Liver (tissue), 9 donors: Measurements from ENCODE around the gene ATF4. TPM values are rescaled to one million over a fixed set of nuclear protein-coding genes. Genes with fewer than 3 reads are reported as not detected.

Experiments used
- DNase-seq: peaks from one replicate; pipeline ENCODE4 v3.0.0-alpha.2; 2017; ENCODE audit warnings: low spot score
- H3K27ac ChIP-seq, 2 donors: one replicate each; pipeline ENCODE4 v1.7.0; 2013; ENCODE audit warnings: inconsistent platforms in 2 of 2, low read length in 2 of 2, control low read depth in 1 of 2, low read depth in 1 of 2, mild to moderate bottlenecking in 1 of 2
- H3K27me3 ChIP-seq, 4 donors: one replicate each; pipeline versions ENCODE4 v1.6.1 to v1.7.0; 2013; ENCODE audit warnings: low read length in 3 of 4, inconsistent platforms in 1 of 4, mild to moderate bottlenecking in 1 of 4, moderate library complexity in 1 of 4; ENCODE audit not compliant: control insufficient read depth in 4 of 4, insufficient read depth in 4 of 4
- H3K36me3 ChIP-seq, 4 donors: one replicate each; pipeline versions ENCODE4 v1.6.1 to v1.7.0; 2013; ENCODE audit warnings: low read length in 3 of 4, mild to moderate bottlenecking in 3 of 4, low read depth in 1 of 4, moderate library complexity in 1 of 4; ENCODE audit not compliant: control insufficient read depth in 4 of 4, insufficient read depth in 3 of 4
- H3K4me1 ChIP-seq, 4 donors: one replicate each; pipeline versions ENCODE4 v1.6.1 to v1.7.0; 2013; ENCODE audit warnings: low read length in 3 of 4, mild to moderate bottlenecking in 3 of 4, moderate library complexity in 1 of 4; ENCODE audit not compliant: control insufficient read depth in 4 of 4, insufficient read depth in 4 of 4
- H3K4me3 ChIP-seq, 3 donors: one replicate each; pipeline versions ENCODE4 v1.6.1 to v1.7.0; 2013; ENCODE audit warnings: low read length in 3 of 3, control low read depth in 1 of 3, low read depth in 1 of 3, mild to moderate bottlenecking in 1 of 3
- H3K9ac ChIP-seq, 2 donors: one replicate each; pipeline ENCODE4 v1.7.0; 2013; ENCODE audit warnings: low read length in 2 of 2, mild to moderate bottlenecking in 2 of 2, moderate library complexity in 2 of 2, control low read depth in 1 of 2, low read depth in 1 of 2
- H3K9me3 ChIP-seq, 4 donors: one replicate each; pipeline versions ENCODE4 v1.6.1 to v1.7.0; 2013; ENCODE audit warnings: low read length in 3 of 4; ENCODE audit not compliant: control insufficient read depth in 4 of 4
- ATF3 ChIP-seq: IDR thresholded peaks from 2 replicates; pipeline ENCODE4 v1.6.1; 2016; ENCODE audit warnings: antibody characterized with exemption
- CTCF ChIP-seq: fragments of 150-350 bp; IDR thresholded peaks from 2 replicates; pipeline ENCODE4 v1.5.1; 2017; ENCODE audit warnings: improper control_type of control experiment, low read depth, low read length; ENCODE audit not compliant: missing input control
- EGR1 ChIP-seq, 2 donors: IDR thresholded peaks; 2 replicates each; pipeline ENCODE4 v1.6.1; 2016 to 2018; ENCODE audit warnings: antibody characterized with exemption in 2 of 2, low read depth in 2 of 2
- FOXA1 ChIP-seq: IDR thresholded peaks from 2 replicates; pipeline ENCODE4 v1.6.1; 2016; ENCODE audit warnings: antibody characterized with exemption
- FOXA2 ChIP-seq: IDR thresholded peaks from 2 replicates; pipeline ENCODE4 v1.6.1; 2016; ENCODE audit warnings: antibody characterized with exemption
- GABPA ChIP-seq, 2 donors: IDR thresholded peaks in 1 of 2; conservative IDR thresholded peaks in 1 of 2; 2 replicates each; pipeline ENCODE4 v1.6.1; 2016; ENCODE audit warnings: antibody characterized with exemption in 2 of 2, mild to moderate bottlenecking in 1 of 2, moderate library complexity in 1 of 2
- HNF4A ChIP-seq, 2 donors: conservative IDR thresholded peaks; 2 replicates each; pipeline ENCODE4 v1.6.1; 2016; ENCODE audit warnings: antibody characterized with exemption in 2 of 2, mild to moderate bottlenecking in 2 of 2
- HNF4G ChIP-seq: IDR thresholded peaks from 2 replicates; pipeline ENCODE4 v1.6.1; 2016; ENCODE audit warnings: antibody characterized with exemption
- JUND ChIP-seq, 2 donors: IDR thresholded peaks; 2 replicates each; pipeline ENCODE4 v1.6.1; 2016; ENCODE audit warnings: antibody characterized with exemption in 2 of 2
- MAX ChIP-seq: IDR thresholded peaks from 2 replicates; pipeline ENCODE4 v1.6.1; 2016; ENCODE audit warnings: antibody characterized with exemption
- NR2F2 ChIP-seq: IDR thresholded peaks from 2 replicates; pipeline ENCODE4 v1.6.1; 2016; ENCODE audit warnings: antibody characterized with exemption
- RAD21 ChIP-seq, 2 donors: IDR thresholded peaks; 2 replicates each; pipeline ENCODE4 v1.6.1; 2016; ENCODE audit warnings: antibody characterized with exemption in 2 of 2, mild to moderate bottlenecking in 2 of 2
- REST ChIP-seq: IDR thresholded peaks from 2 replicates; pipeline ENCODE4 v1.6.1; 2016; ENCODE audit warnings: antibody characterized with exemption, mild to moderate bottlenecking
- RXRA ChIP-seq, 2 donors: IDR thresholded peaks; 2 replicates each; pipeline ENCODE4 v1.6.1; 2017 to 2018; ENCODE audit warnings: antibody characterized with exemption in 2 of 2, mild to moderate bottlenecking in 1 of 2
- SP1 ChIP-seq: IDR thresholded peaks from 2 replicates; pipeline ENCODE4 v1.6.1; 2018; ENCODE audit warnings: antibody characterized with exemption, mild to moderate bottlenecking
- TAF1 ChIP-seq: conservative IDR thresholded peaks from 2 replicates; pipeline ENCODE4 v1.6.1; 2016; ENCODE audit warnings: antibody characterized with exemption, mild to moderate bottlenecking
- YY1 ChIP-seq: IDR thresholded peaks from 2 replicates; pipeline ENCODE4 v1.6.1; 2016; ENCODE audit warnings: antibody characterized with exemption, mild to moderate bottlenecking
- ZBTB33 ChIP-seq: IDR thresholded peaks from 2 replicates; pipeline ENCODE4 v1.6.1; 2016; ENCODE audit warnings: antibody characterized with exemption
- WGBS: extraction: QIAGEN DNeasy Blood & Tissue Kit; methylation state at CpG from one replicate; pipeline ENCODE4 v1.1.7; 2013; 5-methylcytosine and 5-hydroxymethylcytosine counted together
- polyA plus RNA-seq, 2 donors: library from polyadenylated mRNA; stranded (reverse) in 1 of 2; unstranded in 1 of 2; fragments of 200-250 nt in 1 of 2; fragments of >200 nt in 1 of 2; fragmentation: Nextera tagmentation in 1 of 2; extraction: Ambion mirVana in 1 of 2; gene quantifications; one replicate each; pipeline versions ENCODE4 v1.2.1 to v1.2.3, GENCODE V29; 2013 to 2015
- total RNA-seq, 2 donors: library from RNA; depleted of rRNA; stranded (reverse); fragments of >200 nt; gene quantifications; one replicate each; pipeline ENCODE4 v1.2.3, GENCODE V29; 2014
- donor health status: healthy.
- donor health status: healthy.
- donor health status: healthy.
- donor health status: healthy.
- donor health status: healthy.

ATF4 gene
- total and polyA plus RNA-seq, 4 donors, result 112 to 211 (median 169) TPM

GRCh38 chr22:39530692-39531331 lies 10.4 kb downstream of the ATF4 start:
- no peak for TF ChIP-seq MAX
- peak in 1 of 2 donors; percentile 29 for TF ChIP-seq RAD21 (IDR thresholded peaks at IDR 0.05)
- TF ChIP-seq RXRA (IDR thresholded peaks at IDR 0.05), result no peak
- peak; percentile 22 for TF ChIP-seq CTCF
- Histone ChIP-seq H3K9me3 (no peaks in the 10 kb centered on the region), H3K36me3 (peaks cover 0 to 6% (median 4%) of the 10 kb centered on the region in 4 donors), H3K4me3 (no peak overlapping the region), H3K9ac (peak overlapping the region in 1 of 2 donors; percentile 79), H3K27ac (no peak overlapping the region), H3K4me1 (peaks cover 21 to 62% (median 51%) of the 10 kb centered on the region in 4 donors), H3K27me3 (no peaks in the 10 kb centered on the region)
- DNase-seq, result peak; percentile 46
- 37% methylated on average over 9 of the region's 9 CpGs for WGBS

- Histone ChIP-seq H3K9ac (peak within 1 kb of the TSS; percentile 79 to 85), H3K36me3 (peaks cover 0 to 6% (median 4%) of the 10 kb centered on the region in 4 donors), H3K4me1 (peaks cover 21 to 55% (median 47%) of the 10 kb centered on the region in 4 donors), H3K27me3 (no peaks in the 10 kb centered on the region), H3K9me3 (no peaks in the 10 kb centered on the region), H3K27ac (peak within 1 kb of the TSS; percentile 83), H3K4me3 (peak within 1 kb of the TSS; percentile 74 to 83 (median 82))
- TF ChIP-seq TAF1, result no peak
- TF ChIP-seq REST, result peak; percentile 91
- TF ChIP-seq EGR1 (IDR thresholded peaks at IDR 0.05; ENCODE audit: low read depth in 2 of 2), result peak; percentile 95
- peak; percentile 39 for TF ChIP-seq ATF3
- peak; percentile 88 to 98 for TF ChIP-seq GABPA (IDR thresholded peaks at IDR 0.05 in 1 of 2, conservative IDR thresholded peaks at IDR 0.05 in 1 of 2)
- peak; percentile 60 to 74 for TF ChIP-seq RXRA (IDR thresholded peaks at IDR 0.05)
- TF ChIP-seq YY1, result peak; percentile 97
- peak; percentile 68 to 84 for TF ChIP-seq JUND (IDR thresholded peaks at IDR 0.05)
- TF ChIP-seq SP1, result peak; percentile 87
- TF ChIP-seq CTCF, result no peak
- no peak for TF ChIP-seq FOXA1
- peak; percentile 14 for TF ChIP-seq NR2F2
- peak; percentile 25 for TF ChIP-seq HNF4G
- TF ChIP-seq RAD21 (IDR thresholded peaks at IDR 0.05), result peak; percentile 30 to 48
- peak; percentile 57 for TF ChIP-seq FOXA2
- no peak for TF ChIP-seq ZBTB33
- TF ChIP-seq MAX, result peak; percentile 99
- peak; percentile 59 to 83 for TF ChIP-seq HNF4A (conservative IDR thresholded peaks at IDR 0.05)
- DNase-seq, result peak; percentile 98
- under 1% methylated on average over 67 of the region's 67 CpGs for WGBS
Measured at GRCh38 chr22:39532215-39533073, 12.1 kb downstream of the ATF4 start, which contains the start of gene RPS19BP1. TSS of gene RPS19BP1 (minus strand) at chr22:39532748. CDS start at chr22:39532738, 10 bp downstream.
